Right lobe of liver (tissue), 6 donors: ENCODE results near the gene ELF2. TPM values are rescaled to one million over a fixed set of nuclear protein-coding genes. Genes with fewer than 3 reads are reported as not detected.
A peak's percentile ranks its signal among the peaks of the same experiment; 100 is the strongest.

Experiments
- ATAC-seq, 4 donors: fragments of 200-7000 bp; cut with Tn5 transposase; one replicate each; pipeline ENCODE4 v1.9.1; 2020; ENCODE audit warnings: mild to moderate bottlenecking in 4 of 4, moderate library complexity in 4 of 4
- DNase-seq, 3 donors: peaks; one replicate each; pipeline ENCODE4 v3.0.0-alpha.2; 2020
- H3K27ac ChIP-seq, 3 donors: fragments of 200-600 bp; one replicate each; pipeline ENCODE4 v1.8.0; 2022
- H3K27me3 ChIP-seq, 2 donors: fragments of 200-600 bp; one replicate each; pipeline ENCODE4 v1.8.0; 2022
- H3K36me3 ChIP-seq, 4 donors: fragments of 200-600 bp; sonication (generic) in 1 of 4; one replicate each; pipeline versions ENCODE4 v1.5.1 to v1.8.0; 2017 to 2022; ENCODE audit warnings: control low read depth in 1 of 4
- H3K4me1 ChIP-seq, 4 donors: fragments of 200-600 bp; sonication (generic) in 1 of 4; one replicate each; pipeline versions ENCODE4 v1.5.1 to v1.8.0; 2017 to 2022; ENCODE audit warnings: control low read depth in 1 of 4
- H3K4me3 ChIP-seq, 3 donors: fragments of 200-600 bp; one replicate each; pipeline ENCODE4 v1.8.0; 2022
- H3K9me3 ChIP-seq, 4 donors: fragments of 200-600 bp; sonication (generic) in 1 of 4; one replicate each; pipeline versions ENCODE4 v1.5.1 to v1.8.0; 2017 to 2022; ENCODE audit warnings: control low read depth in 1 of 4
- CTCF ChIP-seq, 4 donors: fragments of 200-600 bp in 3 of 4; fragments of 450-650 bp in 1 of 4; IDR thresholded peaks; one replicate each; pipeline versions ENCODE4 v1.5.1 to v1.8.0; 2016 to 2022; ENCODE audit warnings: antibody characterized with exemption in 4 of 4, mild to moderate bottlenecking in 2 of 4
- POLR2A ChIP-seq: fragments of 450-650 bp; IDR thresholded peaks from one replicate; pipeline ENCODE4 v1.6.1; 2017; ENCODE audit warnings: antibody characterized with exemption, mild to moderate bottlenecking
- WGBS: methylation state at CpG from one replicate; pipeline ENCODE4 v1.1.6; 2018; ENCODE audit warnings: low coverage, low lambda C conversion rate; ENCODE audit not compliant: insufficient coverage; ENCODE audit errors: missing lambda C conversion rate; 5-methylcytosine and 5-hydroxymethylcytosine counted together
- intact Hi-C, 2 donors: fragments of 100-400 bp; cut with DNase I; formaldehyde crosslinking; loops; one replicate each; pipeline versions ENCODE4 v1.11.2 to v1.14.1; 2022
- long read RNA-seq: library from polyadenylated mRNA; unstranded; transcript quantifications from one replicate; pipeline ENCODE4 v2.0.0, GENCODE V29; 2019
- total RNA-seq, 6 experiments: library from RNA; depleted of rRNA in 2 of 6; stranded (reverse); fragments of >200 nt in 2 of 6; fragmentation: NEBNext Ultra II Directional in 3 of 6; extraction: Animal tissue kit (Norgen Biotek cat#: 25700) in 3 of 6; gene quantifications; one replicate each; pipeline versions ENCODE4 v1.1.0 to v1.2.4, GENCODE V29; 2016 to 2023
- donor health status: DM: no; HTN: yes; CAD: no.
- donor health status: DM: no; HTN: no; CAD: no.
- donor health status: DM: no; HTN: no; CAD: no.
- donor health status: DM: no; HTN: yes; CAD: no.
- donor health status: DM: no; HTN: yes; CAD: no.

ELF2 gene
- 10 to 100 TPM; 14.0 to 24.3 (median 16.7) TPM for total RNA-seq
- long read RNA-seq, partial matches to known transcripts, result 0 of 4 reads
- long read RNA-seq, other reads (novel, unspliced or antisense), result 4 of 4 reads

- H3K27ac ChIP-seq, result peak within 1 kb of the TSS; percentile 98 to 99 (median 99)
- intact Hi-C loops, result no loop called here
- peaks cover 0 to 9% (median 0%) of the 10 kb centered on the region in 4 donors for H3K4me1 ChIP-seq
- H3K4me3 ChIP-seq, result peak within 1 kb of the TSS; percentile 91 to 96 (median 92)
- no peaks in the 10 kb centered on the region for H3K36me3 ChIP-seq
- WGBS, result 0% methylated on average over 5 of the region's 83 CpGs
- TF ChIP-seq CTCF (IDR thresholded peaks at IDR 0.05) (no peak), POLR2A (no peak)
- no peaks in the 10 kb centered on the region for H3K9me3 ChIP-seq
- ATAC-seq (peak; percentile 79 to 87 (median 81)), DNase-seq (peak; percentile 97 to 98 (median 98))
- no peaks in the 10 kb centered on the region for H3K27me3 ChIP-seq
These were observed at the start of gene ELF2 for GRCh38 chr4:139177049-139177868. ELF2 (minus strand) TSS chr4:139177218; CDS start chr4:139137701, 39,517 bp downstream.

- Histone ChIP-seq H3K36me3 (no peaks in the 10 kb centered on the region), H3K4me1 (no peaks in the 10 kb centered on the region), H3K27ac (no peak overlapping the region), H3K4me3 (no peak overlapping the region), H3K9me3 (no peaks in the 10 kb centered on the region), H3K27me3 (no peaks in the 10 kb centered on the region)
- DNase-seq, result no peak
- peak in 1 of 4 donors; percentile 30 for ATAC-seq
- TF ChIP-seq CTCF (IDR thresholded peaks at IDR 0.05) (no peak), POLR2A (no peak)
- 77% methylated on average over 2 of the region's 2 CpGs for WGBS
- intact Hi-C loops, result no loop called here
These were observed 46.8 kb upstream of the ELF2 start for GRCh38 chr4:139223682-139224317.

- Histone ChIP-seq H3K27me3 (no peaks in the 10 kb centered on the region), H3K9me3 (no peaks in the 10 kb centered on the region), H3K4me1 (no peaks in the 10 kb centered on the region), H3K4me3 (no peak overlapping the region), H3K27ac (no peak overlapping the region), H3K36me3 (no peaks in the 10 kb centered on the region)
- TF ChIP-seq POLR2A (no peak), CTCF (IDR thresholded peaks at IDR 0.05) (no peak)
- no peak for DNase-seq
- intact Hi-C loops, result no loop called here
- 83% methylated on average over 2 of the region's 5 CpGs for WGBS
- ATAC-seq, result no peak
These were observed 45.2 kb upstream of the ELF2 start for GRCh38 chr4:139222215-139222614.

- Histone ChIP-seq H3K27me3 (no peaks in the 10 kb centered on the region), H3K9me3 (no peaks in the 10 kb centered on the region), H3K4me1 (no peaks in the 10 kb centered on the region), H3K4me3 (no peak overlapping the region), H3K36me3 (no peaks in the 10 kb centered on the region), H3K27ac (no peak overlapping the region)
- intact Hi-C loops, result no loop called here
- TF ChIP-seq POLR2A, result no peak
- TF ChIP-seq CTCF (IDR thresholded peaks at IDR 0.05), result no peak
- DNase-seq, result no peak
- 90% methylated on average over 2 of the region's 5 CpGs for WGBS
- no peak for ATAC-seq
These were observed 44.7 kb upstream of the ELF2 start for GRCh38 chr4:139221687-139222086.
